SU-DHL-6 (cell line): ENCODE results near the gene MORN5.

ENCODE experiments used
- CTCF ChIP-seq: fragments of 200-600 bp; sonication (generic); IDR thresholded peaks from one replicate; pipeline ENCODE4 v1.5.1; 2017; ENCODE audit warnings: antibody characterized with exemption, mild to moderate bottlenecking, low read length, moderate library complexity; ENCODE audit not compliant: insufficient read depth, poor library complexity, severe bottlenecking
- EZH2phosphoT487 ChIP-seq: fragments of 200-600 bp; sonication (generic), shearing (Covaris generic); conservative IDR thresholded peaks from 2 replicates; pipeline ENCODE4 v1.6.1; 2018; ENCODE audit warnings: mild to moderate bottlenecking, antibody characterized with exemption, low read length, moderate library complexity, mixed read lengths

GRCh38 chr9:122145592-122145863 is 14.2 kb upstream of the MORN5 start:
- TF ChIP-seq CTCF (no peak), EZH2phosphoT487 (no peak)
